Measurements from ENCODE around the gene TRIM75.

GRCh38 chr4:165088366-165088765, 34.7 kb downstream of the TRIM75 start:
- no peak for TF ChIP-seq CTCF (IDR thresholded peaks at IDR 0.05)
- TF ChIP-seq POLR2AphosphoS5 (IDR thresholded peaks at IDR 0.05) = no peak
- TF ChIP-seq POLR2A (IDR thresholded peaks at IDR 0.05; ENCODE audit: low read depth) = no peak
